MM.1S (cell line): ENCODE measurements around the gene MMP24.

ENCODE experiments used
- CTCF ChIP-seq: fragments of 300-600 bp; sonication (generic); IDR thresholded peaks from 2 replicates; pipeline ENCODE4 v1.5.1; 2016; ENCODE audit warnings: antibody characterized with exemption, low read length, mixed read lengths
- EZH2 ChIP-seq: fragments of 300-600 bp; sonication (generic); optimal IDR thresholded peaks from 2 replicates; pipeline ENCODE3; 2017; ENCODE audit warnings: low read depth, mild to moderate bottlenecking, antibody characterized with exemption, low read length, mixed read lengths
- EZH2phosphoT487 ChIP-seq: fragments of 300-600 bp; sonication (generic); IDR thresholded peaks from 2 replicates; pipeline ENCODE4 v1.6.1; 2018; ENCODE audit warnings: antibody characterized with exemption, low read length

GRCh38 chr20:35216541-35216940 is 9.9 kb upstream of the MMP24 start:
- TF ChIP-seq CTCF (no peak), EZH2 (no peak), EZH2phosphoT487 (no peak)
